OCI-LY1 (cell line): ENCODE data around the gene FILIP1L.

Experiments used
- H2AFZ ChIP-seq: fragments of 200-600 bp; sonication (generic), shearing (Covaris generic); 2 replicates; pipeline ENCODE4 v1.6.0; 2014; ENCODE audit warnings: antibody characterized with exemption, mild to moderate bottlenecking, low read length
- H3F3A ChIP-seq: fragments of 200-600 bp; sonication (generic), shearing (Covaris generic); 2 replicates; pipeline ENCODE4 v1.6.0; 2014; ENCODE audit warnings: mild to moderate bottlenecking, antibody characterized with exemption, low read length, moderate library complexity; ENCODE audit not compliant: insufficient read depth
- H3K27ac ChIP-seq: fragments of 200-600 bp; sonication (generic); 2 replicates; pipeline ENCODE4 v1.5.1; 2014; ENCODE audit warnings: low read length, mixed run types, mild to moderate bottlenecking, low read depth; ENCODE audit not compliant: poor library complexity, severe bottlenecking
- H3K27me3 ChIP-seq: fragments of 200-600 bp; sonication (generic); 2 replicates; pipeline ENCODE4 v1.6.0; 2014; ENCODE audit warnings: antibody characterized with exemption, mild to moderate bottlenecking, low read length, moderate library complexity; ENCODE audit not compliant: insufficient read depth
- H3K36me3 ChIP-seq: fragments of 200-600 bp; sonication (generic); 2 replicates; pipeline ENCODE4 v1.6.1; 2014; ENCODE audit warnings: mild to moderate bottlenecking, antibody characterized with exemption, low read length, moderate library complexity, mixed read lengths; ENCODE audit not compliant: insufficient read depth
- H3K4me1 ChIP-seq: fragments of 200-600 bp; sonication (generic); 2 replicates; pipeline ENCODE4 v1.5.1; 2014; ENCODE audit warnings: mild to moderate bottlenecking, low read length, moderate library complexity; ENCODE audit not compliant: insufficient read depth, severe bottlenecking
- H3K4me2 ChIP-seq: fragments of 200-600 bp; sonication (generic), shearing (Covaris generic); 2 replicates; pipeline ENCODE4 v1.6.1; 2014; ENCODE audit warnings: low read length
- H3K4me3 ChIP-seq: fragments of 200-600 bp; sonication (generic); 2 replicates; pipeline ENCODE4 v1.5.1; 2014; ENCODE audit warnings: low read length, low read depth, mild to moderate bottlenecking, mixed read lengths; ENCODE audit not compliant: poor library complexity, severe bottlenecking
- H3K79me2 ChIP-seq: fragments of 200-600 bp; shearing (Covaris generic); 2 replicates; pipeline ENCODE4 v1.6.1; 2016; ENCODE audit warnings: mixed run types, low read length, mixed read lengths; ENCODE audit not compliant: insufficient read depth
- H3K9ac ChIP-seq: fragments of 200-600 bp; sonication (generic), shearing (Covaris generic); 2 replicates; pipeline ENCODE4 v1.6.1; 2014; ENCODE audit warnings: mild to moderate bottlenecking, low read length, mixed read lengths
- H3K9me2 ChIP-seq: fragments of 200-600 bp; sonication (generic), shearing (Covaris generic); 2 replicates; pipeline ENCODE4 v1.6.1; 2014; ENCODE audit warnings: low read depth, mild to moderate bottlenecking, low read length, mixed read lengths
- H3K9me3 ChIP-seq: fragments of 200-600 bp; shearing (Covaris generic); 2 replicates; pipeline ENCODE4 v1.6.1; 2014; ENCODE audit warnings: low read length, mixed read lengths
- H4K20me1 ChIP-seq: fragments of 200-600 bp; sonication (generic), shearing (Covaris generic); 2 replicates; pipeline ENCODE4 v1.6.0; 2016; ENCODE audit warnings: mild to moderate bottlenecking, low read length; ENCODE audit not compliant: insufficient read depth
- EZH2 ChIP-seq: fragments of 200-600 bp; sonication (generic), shearing (Covaris generic); IDR thresholded peaks from 2 replicates; pipeline ENCODE4 v1.8.0; 2017; ENCODE audit warnings: borderline replicate concordance, mixed run types, mild to moderate bottlenecking, antibody characterized with exemption, low read length, moderate library complexity, mixed read lengths
- TF ChIP-seq, protein P1 (sequence below): fragments of 200-600 bp; sonication (generic), shearing (Covaris generic); IDR thresholded peaks from 2 replicates; pipeline ENCODE4 v1.5.1; 2017; ENCODE audit warnings: mild to moderate bottlenecking, antibody characterized with exemption, low read length, moderate library complexity, mixed read lengths

FILIP1L gene

GRCh38 chr3:100032243-100032642 is 82.1 kb downstream of the FILIP1L start:
- Histone ChIP-seq H3K27me3 (no peaks in the 10 kb centered on the region), H3K9ac (no peak overlapping the region)

DNA sequence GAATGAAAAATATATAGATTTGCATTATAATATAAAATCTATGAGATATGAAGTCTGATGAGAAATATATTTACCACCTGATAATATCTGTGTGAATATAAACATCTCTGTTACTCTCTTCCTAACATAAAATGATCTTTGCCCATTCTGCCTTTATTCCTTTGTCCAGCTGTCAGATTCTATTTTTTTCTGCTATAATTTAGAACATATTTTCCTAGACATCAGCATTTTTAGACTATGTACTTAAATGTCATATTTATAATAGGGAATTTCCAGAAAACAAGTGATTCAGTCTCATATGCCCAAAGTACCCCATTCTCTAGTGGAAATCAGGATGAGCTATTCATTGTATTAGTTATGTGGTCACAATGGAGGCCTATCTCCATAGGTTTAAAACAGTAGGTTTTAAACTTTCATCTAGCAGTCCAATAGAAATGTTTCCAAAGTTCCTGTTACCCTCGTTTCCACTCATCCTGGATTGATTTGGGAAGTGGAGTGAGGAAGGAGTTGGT is 83.3 kb downstream of the FILIP1L start:
- no peak overlapping the region for H3K27ac ChIP-seq
- H3K9me2 ChIP-seq, result no peaks in the 10 kb centered on the region
- no peak overlapping the region for H3K4me2 ChIP-seq
- H3K9me3 ChIP-seq, result no peaks in the 10 kb centered on the region
- no peak overlapping the region for H2AFZ ChIP-seq
- H3K9ac ChIP-seq, result no peak overlapping the region
- no peaks in the 10 kb centered on the region for H3F3A ChIP-seq
- H3K4me1 ChIP-seq, result no peaks in the 10 kb centered on the region
- no peaks in the 10 kb centered on the region for H3K27me3 ChIP-seq
- H3K36me3 ChIP-seq, result no peaks in the 10 kb centered on the region
- no peaks in the 10 kb centered on the region for H4K20me1 ChIP-seq
- TF ChIP-seq, protein P1, sequence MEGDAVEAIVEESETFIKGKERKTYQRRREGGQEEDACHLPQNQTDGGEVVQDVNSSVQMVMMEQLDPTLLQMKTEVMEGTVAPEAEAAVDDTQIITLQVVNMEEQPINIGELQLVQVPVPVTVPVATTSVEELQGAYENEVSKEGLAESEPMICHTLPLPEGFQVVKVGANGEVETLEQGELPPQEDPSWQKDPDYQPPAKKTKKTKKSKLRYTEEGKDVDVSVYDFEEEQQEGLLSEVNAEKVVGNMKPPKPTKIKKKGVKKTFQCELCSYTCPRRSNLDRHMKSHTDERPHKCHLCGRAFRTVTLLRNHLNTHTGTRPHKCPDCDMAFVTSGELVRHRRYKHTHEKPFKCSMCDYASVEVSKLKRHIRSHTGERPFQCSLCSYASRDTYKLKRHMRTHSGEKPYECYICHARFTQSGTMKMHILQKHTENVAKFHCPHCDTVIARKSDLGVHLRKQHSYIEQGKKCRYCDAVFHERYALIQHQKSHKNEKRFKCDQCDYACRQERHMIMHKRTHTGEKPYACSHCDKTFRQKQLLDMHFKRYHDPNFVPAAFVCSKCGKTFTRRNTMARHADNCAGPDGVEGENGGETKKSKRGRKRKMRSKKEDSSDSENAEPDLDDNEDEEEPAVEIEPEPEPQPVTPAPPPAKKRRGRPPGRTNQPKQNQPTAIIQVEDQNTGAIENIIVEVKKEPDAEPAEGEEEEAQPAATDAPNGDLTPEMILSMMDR, result no peak
- no peak for TF ChIP-seq EZH2
- H3K4me3 ChIP-seq, result no peak overlapping the region
- H3K79me2 ChIP-seq, result no peaks in the 10 kb centered on the region

More at GRCh38 chr3:100032243-100032642, 82.1 kb downstream of the FILIP1L start:
- no peaks in the 10 kb centered on the region for H3K79me2 ChIP-seq
- H3K4me2 ChIP-seq, result no peak overlapping the region
- H3K4me1 ChIP-seq, result no peaks in the 10 kb centered on the region
- no peak overlapping the region for H3K27ac ChIP-seq
- H3K36me3 ChIP-seq, result no peaks in the 10 kb centered on the region
- no peak overlapping the region for H2AFZ ChIP-seq
- H3K9me2 ChIP-seq, result no peaks in the 10 kb centered on the region
- H3K4me3 ChIP-seq, result no peak overlapping the region
- no peak for TF ChIP-seq EZH2
- TF ChIP-seq, protein P1, result no peak
- H4K20me1 ChIP-seq, result no peaks in the 10 kb centered on the region
- no peaks in the 10 kb centered on the region for H3K9me3 ChIP-seq
- H3F3A ChIP-seq, result no peaks in the 10 kb centered on the region

- H3K27me3 ChIP-seq, result no peaks in the 10 kb centered on the region
- H3K27ac ChIP-seq, result no peak overlapping the region
- H3K36me3 ChIP-seq, result no peaks in the 10 kb centered on the region
- no peaks in the 10 kb centered on the region for H3K9me2 ChIP-seq
- H3F3A ChIP-seq, result no peaks in the 10 kb centered on the region
- H3K9me3 ChIP-seq, result no peaks in the 10 kb centered on the region
- no peaks in the 10 kb centered on the region for H4K20me1 ChIP-seq
- H3K79me2 ChIP-seq, result no peaks in the 10 kb centered on the region
- H3K4me1 ChIP-seq, result no peaks in the 10 kb centered on the region
- TF ChIP-seq, protein P1, result no peak
- no peak for TF ChIP-seq EZH2
- H3K4me2 ChIP-seq, result no peak overlapping the region
- H3K4me3 ChIP-seq, result no peak overlapping the region
- H2AFZ ChIP-seq, result no peak overlapping the region
- no peak overlapping the region for H3K9ac ChIP-seq
Observed at GRCh38 chr3:100030346-100030745, 84.0 kb downstream of the FILIP1L start.
